HepG2 (cell line): ENCODE data around the gene CBX5. TPM values are rescaled to one million over a fixed set of nuclear protein-coding genes. Genes with fewer than 3 reads are reported as not detected.

Experiments used
- EED ChIP-seq: sonication (generic); formaldehyde crosslinking; IDR thresholded peaks from 2 replicates; pipeline ENCODE4 v1.5.0; 2020; ENCODE audit warnings: mild to moderate bottlenecking, missing genetic modification reagents
- FOXA1 ChIP-seq, 2 experiments: fragments of 450-650 bp in 1 of 2; sonication (generic) in 1 of 2; formaldehyde crosslinking in 1 of 2; IDR thresholded peaks; 2 replicates each; pipeline versions ENCODE4 v1.4.0 to v1.6.1; 2016 to 2020; ENCODE audit warnings: missing genetic modification reagents in 1 of 2
- FOXP1 ChIP-seq, 2 experiments: fragments of 450-650 bp in 1 of 2; IDR thresholded peaks; 2 replicates each; pipeline ENCODE4 v1.6.1; 2017 to 2018; ENCODE audit warnings: antibody characterized with exemption in 1 of 2
- HIVEP1 ChIP-seq: sonication (generic); formaldehyde crosslinking; IDR thresholded peaks from 2 replicates; pipeline ENCODE4 v1.4.0; 2020; ENCODE audit warnings: mild to moderate bottlenecking, missing genetic modification reagents
- HMGA1 ChIP-seq: sonication (generic); formaldehyde crosslinking; conservative IDR thresholded peaks from 2 replicates; pipeline ENCODE4 v1.4.0; 2020; ENCODE audit warnings: missing genetic modification reagents
- MIER2 ChIP-seq: IDR thresholded peaks from 2 replicates; pipeline ENCODE4 v1.6.1; 2016; ENCODE audit warnings: missing biosample characterization, missing genetic modification reagents
- NCOR1 ChIP-seq: fragments of 200-600 bp; sonication (generic); IDR thresholded peaks from 2 replicates; pipeline ENCODE4 v1.7.0; 2017; ENCODE audit warnings: antibody characterized with exemption, low read length, borderline replicate concordance
- ONECUT2 ChIP-seq: sonication (generic); formaldehyde crosslinking; IDR thresholded peaks from 2 replicates; pipeline ENCODE4 v1.4.0; 2020; ENCODE audit warnings: missing genetic modification reagents
- ZBTB21 ChIP-seq: sonication (generic); formaldehyde crosslinking; IDR thresholded peaks from 2 replicates; pipeline ENCODE4 v1.4.0; 2020; ENCODE audit warnings: missing genetic modification reagents
- ZNF180 ChIP-seq: sonication (generic); formaldehyde crosslinking; IDR thresholded peaks from 2 replicates; pipeline ENCODE4 v1.4.0; 2020; ENCODE audit warnings: low read depth, missing genetic modification reagents, borderline replicate concordance
- ZSCAN31 ChIP-seq: sonication (generic); formaldehyde crosslinking; IDR thresholded peaks from 2 replicates; pipeline ENCODE4 v1.5.0; 2020; ENCODE audit warnings: low read depth, mild to moderate bottlenecking, missing genetic modification reagents
- polyA plus RNA-seq, 8 experiments: library from polyadenylated mRNA; depleted of rRNA in 3 of 8; stranded (reverse) in 7 of 8; unstranded in 1 of 8; fragments of >200 nt; fragmentation: Illumina TruSeq in 4 of 8; extraction: Trizol in 4 of 8; gene quantifications; 2 replicates each; pipeline versions ENCODE4 v1.2.1 to v1.2.3, GENCODE V29; 2011 to 2016; ENCODE audit warnings: low read depth in 4 of 8, missing spikeins in 1 of 8, mixed read lengths in 1 of 8; ENCODE audit not compliant: insufficient read depth in 1 of 8
- total RNA-seq, 5 experiments: library from RNA; depleted of rRNA; stranded (reverse); fragments of >200 nt; fragmentation: Illumina TruSeq; extraction: Trizol; gene quantifications; 2 replicates each; pipeline ENCODE4 v1.2.3, GENCODE V29; 2016; ENCODE audit warnings: low read depth in 1 of 5
- TF ChIP-seq, protein P1 (sequence below): sonication (generic); formaldehyde crosslinking; conservative IDR thresholded peaks from 2 replicates; pipeline ENCODE4 v1.8.0; 2022; ENCODE audit warnings: missing genetic modification reagents
- TF ChIP-seq, protein P2 (sequence below): sonication (generic); formaldehyde crosslinking; IDR thresholded peaks from 2 replicates; pipeline ENCODE4 v1.4.0; 2020; ENCODE audit warnings: mild to moderate bottlenecking, missing genetic modification reagents
- TF ChIP-seq, protein P3 (sequence below), 2 experiments: IDR thresholded peaks; 2 replicates each; pipeline ENCODE4 v1.6.1; 2011 to 2012; ENCODE audit warnings: low read length in 2 of 2, borderline replicate concordance in 1 of 2, low read depth in 1 of 2, mild to moderate bottlenecking in 1 of 2, moderate library complexity in 1 of 2
- TF ChIP-seq, protein P4 (sequence below): sonication (generic); formaldehyde crosslinking; IDR thresholded peaks from 2 replicates; pipeline ENCODE4 v1.4.0; 2020; ENCODE audit warnings: missing genetic modification reagents; ENCODE audit errors: not compliant biosample characterization
- TF ChIP-seq, protein P5 (sequence below): sonication (generic); formaldehyde crosslinking; IDR thresholded peaks from 2 replicates; pipeline ENCODE4 v1.5.0; 2020; ENCODE audit warnings: missing genetic modification reagents, mild to moderate bottlenecking, borderline replicate concordance

Gene CBX5
- total and polyA plus RNA-seq, 2 of the 13 experiments (the other 11 are each of a cell fraction or from before 2014, with no cell fraction given): 16.0 to 22.2 TPM

DNA sequence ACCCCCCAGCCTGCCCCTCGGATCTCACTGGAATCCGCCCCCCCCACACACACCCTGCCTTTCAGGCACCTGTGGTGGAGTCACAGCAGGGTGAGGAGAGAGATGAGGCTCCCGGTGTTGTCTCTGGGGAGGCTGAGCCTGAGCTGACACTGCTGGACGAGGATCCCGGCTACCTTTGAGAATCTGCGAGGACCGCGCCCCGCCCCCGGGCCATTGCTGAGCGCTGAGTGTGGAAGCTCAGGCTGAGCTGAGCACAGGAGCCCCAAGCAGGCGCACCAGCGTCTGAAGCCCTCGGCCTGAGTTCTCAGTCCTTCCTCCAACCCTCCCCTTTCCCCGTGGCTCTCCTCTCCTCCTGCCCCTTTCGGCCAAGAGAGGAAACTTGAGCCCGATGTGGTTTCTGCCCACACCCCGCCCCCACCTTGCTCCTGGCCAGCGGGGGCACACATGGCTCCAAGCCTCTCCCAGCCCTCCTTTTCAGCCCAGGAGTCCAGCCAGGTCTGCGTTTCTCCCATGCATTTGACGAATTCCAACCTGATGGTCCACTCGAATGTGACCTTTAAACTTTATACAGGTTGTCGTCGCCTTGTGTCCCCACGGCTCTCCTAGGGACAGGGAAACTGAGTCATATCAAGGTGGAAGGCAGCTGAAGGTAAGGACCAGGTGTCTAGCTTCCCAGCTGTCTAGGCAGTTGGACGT, 21.0 kb upstream of the CBX5 start, which contains the start of gene NFE2 (continued):
- TF ChIP-seq, protein P1, sequence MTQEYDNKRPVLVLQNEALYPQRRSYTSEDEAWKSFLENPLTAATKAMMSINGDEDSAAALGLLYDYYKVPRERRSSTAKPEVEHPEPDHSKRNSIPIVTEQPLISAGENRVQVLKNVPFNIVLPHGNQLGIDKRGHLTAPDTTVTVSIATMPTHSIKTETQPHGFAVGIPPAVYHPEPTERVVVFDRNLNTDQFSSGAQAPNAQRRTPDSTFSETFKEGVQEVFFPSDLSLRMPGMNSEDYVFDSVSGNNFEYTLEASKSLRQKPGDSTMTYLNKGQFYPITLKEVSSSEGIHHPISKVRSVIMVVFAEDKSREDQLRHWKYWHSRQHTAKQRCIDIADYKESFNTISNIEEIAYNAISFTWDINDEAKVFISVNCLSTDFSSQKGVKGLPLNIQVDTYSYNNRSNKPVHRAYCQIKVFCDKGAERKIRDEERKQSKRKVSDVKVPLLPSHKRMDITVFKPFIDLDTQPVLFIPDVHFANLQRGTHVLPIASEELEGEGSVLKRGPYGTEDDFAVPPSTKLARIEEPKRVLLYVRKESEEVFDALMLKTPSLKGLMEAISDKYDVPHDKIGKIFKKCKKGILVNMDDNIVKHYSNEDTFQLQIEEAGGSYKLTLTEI: no peak
- TF ChIP-seq, protein P2, sequence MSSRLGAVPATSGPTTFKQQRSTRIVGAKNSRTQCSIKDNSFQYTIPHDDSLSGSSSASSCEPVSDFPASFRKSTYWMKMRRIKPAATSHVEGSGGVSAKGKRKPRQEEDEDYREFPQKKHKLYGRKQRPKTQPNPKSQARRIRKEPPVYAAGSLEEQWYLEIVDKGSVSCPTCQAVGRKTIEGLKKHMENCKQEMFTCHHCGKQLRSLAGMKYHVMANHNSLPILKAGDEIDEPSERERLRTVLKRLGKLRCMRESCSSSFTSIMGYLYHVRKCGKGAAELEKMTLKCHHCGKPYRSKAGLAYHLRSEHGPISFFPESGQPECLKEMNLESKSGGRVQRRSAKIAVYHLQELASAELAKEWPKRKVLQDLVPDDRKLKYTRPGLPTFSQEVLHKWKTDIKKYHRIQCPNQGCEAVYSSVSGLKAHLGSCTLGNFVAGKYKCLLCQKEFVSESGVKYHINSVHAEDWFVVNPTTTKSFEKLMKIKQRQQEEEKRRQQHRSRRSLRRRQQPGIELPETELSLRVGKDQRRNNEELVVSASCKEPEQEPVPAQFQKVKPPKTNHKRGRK (CRISPR knock-in tag): peak; percentile 61; the same call in 1 of the 2 replicates
- TF ChIP-seq, protein P3, sequence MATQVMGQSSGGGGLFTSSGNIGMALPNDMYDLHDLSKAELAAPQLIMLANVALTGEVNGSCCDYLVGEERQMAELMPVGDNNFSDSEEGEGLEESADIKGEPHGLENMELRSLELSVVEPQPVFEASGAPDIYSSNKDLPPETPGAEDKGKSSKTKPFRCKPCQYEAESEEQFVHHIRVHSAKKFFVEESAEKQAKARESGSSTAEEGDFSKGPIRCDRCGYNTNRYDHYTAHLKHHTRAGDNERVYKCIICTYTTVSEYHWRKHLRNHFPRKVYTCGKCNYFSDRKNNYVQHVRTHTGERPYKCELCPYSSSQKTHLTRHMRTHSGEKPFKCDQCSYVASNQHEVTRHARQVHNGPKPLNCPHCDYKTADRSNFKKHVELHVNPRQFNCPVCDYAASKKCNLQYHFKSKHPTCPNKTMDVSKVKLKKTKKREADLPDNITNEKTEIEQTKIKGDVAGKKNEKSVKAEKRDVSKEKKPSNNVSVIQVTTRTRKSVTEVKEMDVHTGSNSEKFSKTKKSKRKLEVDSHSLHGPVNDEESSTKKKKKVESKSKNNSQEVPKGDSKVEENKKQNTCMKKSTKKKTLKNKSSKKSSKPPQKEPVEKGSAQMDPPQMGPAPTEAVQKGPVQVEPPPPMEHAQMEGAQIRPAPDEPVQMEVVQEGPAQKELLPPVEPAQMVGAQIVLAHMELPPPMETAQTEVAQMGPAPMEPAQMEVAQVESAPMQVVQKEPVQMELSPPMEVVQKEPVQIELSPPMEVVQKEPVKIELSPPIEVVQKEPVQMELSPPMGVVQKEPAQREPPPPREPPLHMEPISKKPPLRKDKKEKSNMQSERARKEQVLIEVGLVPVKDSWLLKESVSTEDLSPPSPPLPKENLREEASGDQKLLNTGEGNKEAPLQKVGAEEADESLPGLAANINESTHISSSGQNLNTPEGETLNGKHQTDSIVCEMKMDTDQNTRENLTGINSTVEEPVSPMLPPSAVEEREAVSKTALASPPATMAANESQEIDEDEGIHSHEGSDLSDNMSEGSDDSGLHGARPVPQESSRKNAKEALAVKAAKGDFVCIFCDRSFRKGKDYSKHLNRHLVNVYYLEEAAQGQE (IDR thresholded peaks at IDR 0.05; ENCODE audit: borderline replicate concordance in 1 of 2, low read depth in 1 of 2, low read length in 2 of 2): 0 out of 4 replicates have a peak, but pooled peaks of 1 of the 2 experiments have one; percentile 10
- TF ChIP-seq, protein P4, sequence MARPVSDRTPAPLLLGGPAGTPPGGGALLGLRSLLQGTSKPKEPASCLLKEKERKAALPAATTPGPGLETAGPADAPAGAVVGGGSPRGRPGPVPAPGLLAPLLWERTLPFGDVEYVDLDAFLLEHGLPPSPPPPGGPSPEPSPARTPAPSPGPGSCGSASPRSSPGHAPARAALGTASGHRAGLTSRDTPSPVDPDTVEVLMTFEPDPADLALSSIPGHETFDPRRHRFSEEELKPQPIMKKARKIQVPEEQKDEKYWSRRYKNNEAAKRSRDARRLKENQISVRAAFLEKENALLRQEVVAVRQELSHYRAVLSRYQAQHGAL (CRISPR knock-in tag): no peak
- TF ChIP-seq ZNF180 (no peak), MIER2 (CRISPR knock-in tag) (no peak), HMGA1 (CRISPR knock-in tag) (no peak), FOXA1 (IDR thresholded peaks at IDR 0.05) (no peak), FOXA1 (CRISPR knock-in tag; IDR thresholded peaks at IDR 0.05) (no peak; the same call in 1 of the 2 replicates), FOXP1 (IDR thresholded peaks at IDR 0.05) (no peak), FOXP1 (CRISPR knock-in tag; IDR thresholded peaks at IDR 0.05) (no peak; the same call in 1 of the 2 replicates), ZSCAN31 (CRISPR knock-in tag) (no peak), ZBTB21 (CRISPR knock-in tag) (no peak), HIVEP1 (peak; percentile 56; the same call in 1 of the 2 replicates), NCOR1 (no peak), EED (CRISPR knock-in tag) (no peak), ONECUT2 (CRISPR knock-in tag) (no peak)
- TF ChIP-seq, protein P5, sequence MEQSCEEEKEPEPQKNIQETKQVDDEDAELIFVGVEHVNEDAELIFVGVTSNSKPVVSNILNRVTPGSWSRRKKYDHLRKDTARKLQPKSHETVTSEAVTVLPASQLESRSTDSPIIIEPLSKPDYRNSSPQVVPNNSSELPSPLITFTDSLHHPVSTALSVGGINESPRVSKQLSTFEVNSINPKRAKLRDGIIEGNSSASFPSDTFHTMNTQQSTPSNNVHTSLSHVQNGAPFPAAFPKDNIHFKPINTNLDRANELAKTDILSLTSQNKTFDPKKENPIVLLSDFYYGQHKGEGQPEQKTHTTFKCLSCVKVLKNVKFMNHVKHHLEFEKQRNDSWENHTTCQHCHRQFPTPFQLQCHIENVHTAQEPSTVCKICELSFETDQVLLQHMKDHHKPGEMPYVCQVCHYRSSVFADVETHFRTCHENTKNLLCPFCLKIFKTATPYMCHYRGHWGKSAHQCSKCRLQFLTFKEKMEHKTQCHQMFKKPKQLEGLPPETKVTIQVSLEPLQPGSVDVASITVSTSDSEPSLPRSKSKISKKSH (CRISPR knock-in tag): peak; percentile 51; the same call in 1 of the 2 replicates
